GM12891 (cell line): Measurements from ENCODE around the gene ARSB.

Experiments used
- POLR2AphosphoS5 ChIP-seq: IDR thresholded peaks from 2 replicates; pipeline ENCODE4 v1.6.1; 2011; ENCODE audit warnings: low read depth, low read length, control low read depth
- SPI1 ChIP-seq: IDR thresholded peaks from 2 replicates; pipeline ENCODE4 v1.6.1; 2011; ENCODE audit warnings: low read depth, low read length, control low read depth

- TF ChIP-seq POLR2AphosphoS5 = no peak
- TF ChIP-seq SPI1 = no peak
Measured at GRCh38 chr5:79031485-79031867, 46.4 kb upstream of the ARSB start.
